BE2C (cell line): Measurements from ENCODE around the gene STAB2.

Experiments used
- DNase-seq: peaks from one replicate; pipeline ENCODE4 v3.0.0-alpha.2; 2020
- H3K27me3 ChIP-seq: fragments of 250-450 bp; sonication (Bioruptor Pico); 2 replicates; pipeline ENCODE4 v1.5.1; 2020; ENCODE audit warnings: mild to moderate bottlenecking
- H3K36me3 ChIP-seq: fragments of 250-450 bp; sonication (Bioruptor Pico); 2 replicates; pipeline ENCODE4 v1.5.1; 2020; ENCODE audit warnings: mild to moderate bottlenecking
- H3K4me1 ChIP-seq: fragments of 250-450 bp; sonication (Bioruptor Pico); 2 replicates; pipeline ENCODE4 v1.5.1; 2020
- H3K4me3 ChIP-seq: 2 replicates; pipeline ENCODE4 v1.5.1; 2011; ENCODE audit warnings: low read depth, low read length
- H3K9me3 ChIP-seq: fragments of 250-450 bp; sonication (Bioruptor Pico); 2 replicates; pipeline ENCODE4 v1.5.1; 2020
- CTCF ChIP-seq: IDR thresholded peaks from 2 replicates; pipeline ENCODE4 v1.5.1; 2012; ENCODE audit warnings: mild to moderate bottlenecking, low read depth, low read length

STAB2 gene

DNA sequence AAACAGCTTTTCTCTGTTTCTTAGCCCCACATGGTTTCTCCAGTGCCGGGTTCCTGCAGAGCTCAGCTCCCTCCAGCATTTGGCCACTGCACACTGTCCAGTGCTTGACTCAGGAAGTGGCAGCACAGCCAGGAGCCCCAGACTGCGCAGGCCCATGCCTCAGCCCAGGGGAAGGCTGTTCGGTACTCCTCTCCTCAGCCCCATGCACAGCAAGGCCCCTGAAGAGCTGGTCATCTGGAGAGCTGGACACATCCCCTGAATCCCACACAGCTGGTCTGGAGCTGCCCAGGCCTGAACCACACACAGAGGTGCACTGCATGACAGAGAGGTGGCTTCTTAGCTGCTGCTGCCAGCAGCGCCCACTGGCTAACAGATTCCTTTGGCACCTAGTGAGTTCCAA lies 48.3 kb downstream of the STAB2 start:
- H3K36me3 ChIP-seq = no peaks in the 10 kb centered on the region
- no peaks in the 10 kb centered on the region for H3K4me1 ChIP-seq
- TF ChIP-seq CTCF = no peak

DNA sequence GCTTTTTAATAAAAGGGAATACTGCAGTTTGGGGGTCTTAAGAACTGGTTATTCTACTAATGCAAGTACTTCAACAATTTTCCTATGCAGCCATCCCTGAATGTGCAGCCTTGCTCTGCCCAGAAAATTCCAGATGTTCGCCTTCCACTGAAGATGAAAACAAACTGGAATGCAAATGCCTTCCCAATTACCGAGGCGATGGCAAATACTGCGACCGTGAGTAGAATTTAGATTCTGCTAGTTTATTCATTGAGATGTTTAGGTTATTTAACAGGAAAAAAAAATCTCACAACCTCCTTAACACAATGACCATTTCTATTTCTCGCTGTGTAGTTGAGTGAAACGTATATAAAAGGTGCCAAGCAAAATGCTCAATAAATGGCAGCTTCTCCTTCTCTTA lies 49.9 kb downstream of the STAB2 start:
- Histone ChIP-seq H3K4me1 (no peaks in the 10 kb centered on the region), H3K27me3 (peaks cover 10% of the 10 kb centered on the region), H3K9me3 (no peaks in the 10 kb centered on the region), H3K36me3 (no peaks in the 10 kb centered on the region), H3K4me3 (no peak overlapping the region)
- no peak for TF ChIP-seq CTCF
- DNase-seq = no peak

More for the DNA sequence above, 48.3 kb downstream of the STAB2 start:
- no peak overlapping the region for H3K4me3 ChIP-seq
- no peak for DNase-seq
- peaks cover 10% of the 10 kb centered on the region for H3K27me3 ChIP-seq
- H3K9me3 ChIP-seq = no peaks in the 10 kb centered on the region

DNA sequence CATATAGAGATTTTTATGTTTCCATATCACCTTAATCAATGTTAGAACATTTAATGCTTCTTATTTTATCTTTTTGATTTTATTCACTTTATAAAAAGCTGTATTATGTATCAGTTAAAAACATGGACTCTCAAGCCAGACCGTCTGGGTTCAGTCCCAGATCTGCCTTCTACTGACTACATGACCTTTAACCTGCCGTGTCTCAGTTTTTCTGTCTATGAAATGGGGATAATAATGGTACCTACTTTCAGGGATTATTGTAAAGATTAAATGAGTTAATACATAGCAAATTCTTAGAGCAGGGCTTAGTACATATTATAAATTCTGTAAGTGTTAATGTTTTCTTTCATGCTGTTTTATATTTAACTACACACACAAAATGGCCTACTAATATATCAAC lies 50.4 kb downstream of the STAB2 start:
- Histone ChIP-seq H3K9me3 (no peaks in the 10 kb centered on the region), H3K27me3 (peaks cover 10% of the 10 kb centered on the region), H3K4me3 (no peak overlapping the region), H3K36me3 (no peaks in the 10 kb centered on the region), H3K4me1 (no peaks in the 10 kb centered on the region)
- DNase-seq = no peak
- no peak for TF ChIP-seq CTCF

DNA sequence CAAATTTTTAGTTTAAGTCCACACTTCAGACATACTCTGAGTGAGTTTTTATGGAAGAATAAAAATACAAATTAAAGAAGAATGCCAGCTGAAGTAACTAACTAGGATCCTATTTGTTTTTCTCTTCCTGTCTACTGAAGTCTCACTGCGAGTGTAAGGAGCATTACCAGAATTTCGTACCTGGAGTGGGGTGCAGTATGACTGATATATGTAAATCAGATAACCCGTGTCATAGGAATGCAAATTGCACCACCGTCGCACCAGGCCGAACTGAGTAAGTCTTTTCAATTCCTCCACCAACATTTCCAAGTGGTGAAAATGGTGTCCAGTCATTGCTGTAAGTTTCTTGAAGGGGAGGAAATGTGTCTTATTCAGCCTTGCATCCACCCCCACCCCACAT lies 52.9 kb downstream of the STAB2 start:
- no peak for TF ChIP-seq CTCF
- no peaks in the 10 kb centered on the region for H3K9me3 ChIP-seq
- H3K4me1 ChIP-seq = no peaks in the 10 kb centered on the region
- peaks cover 9% of the 10 kb centered on the region for H3K27me3 ChIP-seq
- H3K4me3 ChIP-seq = no peak overlapping the region
- no peaks in the 10 kb centered on the region for H3K36me3 ChIP-seq
- DNase-seq = no peak

DNA sequence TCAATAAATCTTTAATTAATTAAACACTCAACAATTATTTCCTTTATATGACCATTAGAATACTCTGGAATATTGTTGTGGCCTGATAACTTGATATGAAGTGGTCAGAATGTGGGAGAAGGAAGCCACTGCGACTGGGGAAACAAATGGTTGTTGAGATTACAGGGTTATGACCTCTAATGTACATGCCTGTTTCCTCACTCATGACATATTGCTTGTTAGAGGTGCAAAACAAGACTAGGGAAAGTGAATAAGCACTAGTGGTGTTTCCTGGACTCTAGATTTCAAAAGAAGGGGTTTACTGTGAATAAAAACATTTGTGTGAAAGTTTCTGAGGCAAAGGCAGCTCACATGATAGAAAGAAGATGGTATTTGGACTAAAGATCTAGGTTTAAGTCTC lies 53.3 kb downstream of the STAB2 start:
- DNase-seq = no peak
- no peaks in the 10 kb centered on the region for H3K4me1 ChIP-seq
- H3K27me3 ChIP-seq = peaks cover 5% of the 10 kb centered on the region
- TF ChIP-seq CTCF = no peak
- H3K9me3 ChIP-seq = no peaks in the 10 kb centered on the region
- no peak overlapping the region for H3K4me3 ChIP-seq
- no peaks in the 10 kb centered on the region for H3K36me3 ChIP-seq

DNA sequence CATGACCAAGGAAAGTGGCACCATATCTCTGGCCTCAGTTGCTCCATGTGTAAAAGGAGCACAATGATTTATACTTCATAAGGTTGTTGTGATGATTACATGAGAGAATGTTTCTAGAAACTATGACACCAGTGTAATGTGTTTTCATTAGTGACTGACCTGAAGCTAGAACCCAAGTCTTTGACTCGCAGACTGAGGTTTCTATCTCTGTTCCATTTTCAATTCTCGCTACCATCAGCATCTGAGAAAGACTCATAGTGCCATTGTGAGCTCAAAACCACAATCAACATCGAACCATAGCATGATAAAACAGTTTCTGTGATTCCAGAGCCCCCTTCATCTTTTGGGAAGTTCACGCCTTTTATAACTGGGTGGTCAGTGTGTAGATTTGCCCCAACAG lies 53.8 kb downstream of the STAB2 start:
- peaks cover 2% of the 10 kb centered on the region; the same call in 1 of the 2 replicates for H3K27me3 ChIP-seq

More for the DNA sequence above, 53.8 kb downstream of the STAB2 start:
- no peaks in the 10 kb centered on the region for H3K36me3 ChIP-seq
- no peak for TF ChIP-seq CTCF
- DNase-seq = no peak
- H3K9me3 ChIP-seq = no peaks in the 10 kb centered on the region
- no peak overlapping the region for H3K4me3 ChIP-seq
- H3K4me1 ChIP-seq = no peaks in the 10 kb centered on the region
